ENCODE results near the gene PLA2G6. TPM values are rescaled to one million over a fixed set of nuclear protein-coding genes. Genes with fewer than 3 reads are reported as not detected.

Gene PLA2G6
- total RNA-seq, 1 donor from 2014 or later = 22.5 TPM

DNA sequence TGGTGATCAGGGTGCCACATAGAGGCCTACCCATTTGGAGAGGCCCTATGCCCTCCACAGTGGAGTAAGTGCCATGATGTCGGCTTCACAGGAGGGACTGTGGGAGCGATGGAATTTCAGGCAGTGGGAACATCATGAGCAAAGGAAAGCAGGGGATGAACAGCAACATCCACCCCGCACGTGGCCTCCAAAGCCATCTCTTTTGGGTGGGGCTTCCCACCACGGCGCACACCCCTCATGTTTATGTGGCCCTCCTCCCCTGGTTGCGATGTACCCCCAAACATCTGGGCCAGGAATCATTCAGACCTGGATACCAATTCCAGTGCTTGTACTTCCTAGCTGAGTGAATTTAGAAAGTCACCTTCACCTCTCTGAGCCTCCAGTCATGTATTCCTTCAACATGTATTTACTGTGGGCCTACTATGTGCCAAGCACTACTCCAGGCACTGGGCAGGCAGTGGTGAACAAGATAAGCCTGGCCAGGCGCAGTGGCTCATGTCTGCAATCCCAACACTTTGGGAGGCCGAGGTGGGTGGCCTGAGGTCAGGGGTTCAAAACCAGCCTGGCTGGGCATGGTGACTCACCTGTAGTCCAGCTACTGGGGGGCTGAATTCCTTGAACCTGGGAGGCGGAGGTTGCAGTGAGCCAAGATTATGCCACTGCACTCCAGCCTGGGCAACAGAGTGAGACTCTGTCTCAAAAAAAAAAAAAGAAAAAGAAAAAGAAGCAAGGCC lies 18.4 kb upstream of the PLA2G6 start:
- Mint-ChIP-seq H3K4me1 (ENCODE audit: unreplicated experiment) (peaks cover 23% of the 10 kb centered on the region), H3K27me3 (ENCODE audit: unreplicated experiment) (peaks cover 12% of the 10 kb centered on the region), H3K27ac (ENCODE audit: unreplicated experiment) (no peak overlapping the region), H3K4me3 (ENCODE audit: unreplicated experiment) (no peak overlapping the region), H3K36me3 (ENCODE audit: low read depth, unreplicated experiment) (no peaks in the 10 kb centered on the region), H3K9me3 (ENCODE audit: unreplicated experiment) (no peaks in the 10 kb centered on the region)
- TF ChIP-seq, protein P1, sequence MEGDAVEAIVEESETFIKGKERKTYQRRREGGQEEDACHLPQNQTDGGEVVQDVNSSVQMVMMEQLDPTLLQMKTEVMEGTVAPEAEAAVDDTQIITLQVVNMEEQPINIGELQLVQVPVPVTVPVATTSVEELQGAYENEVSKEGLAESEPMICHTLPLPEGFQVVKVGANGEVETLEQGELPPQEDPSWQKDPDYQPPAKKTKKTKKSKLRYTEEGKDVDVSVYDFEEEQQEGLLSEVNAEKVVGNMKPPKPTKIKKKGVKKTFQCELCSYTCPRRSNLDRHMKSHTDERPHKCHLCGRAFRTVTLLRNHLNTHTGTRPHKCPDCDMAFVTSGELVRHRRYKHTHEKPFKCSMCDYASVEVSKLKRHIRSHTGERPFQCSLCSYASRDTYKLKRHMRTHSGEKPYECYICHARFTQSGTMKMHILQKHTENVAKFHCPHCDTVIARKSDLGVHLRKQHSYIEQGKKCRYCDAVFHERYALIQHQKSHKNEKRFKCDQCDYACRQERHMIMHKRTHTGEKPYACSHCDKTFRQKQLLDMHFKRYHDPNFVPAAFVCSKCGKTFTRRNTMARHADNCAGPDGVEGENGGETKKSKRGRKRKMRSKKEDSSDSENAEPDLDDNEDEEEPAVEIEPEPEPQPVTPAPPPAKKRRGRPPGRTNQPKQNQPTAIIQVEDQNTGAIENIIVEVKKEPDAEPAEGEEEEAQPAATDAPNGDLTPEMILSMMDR (IDR thresholded peaks at IDR 0.05; ENCODE audit: unreplicated experiment) = no peak
- DNase-seq (ENCODE audit: low spot score) = no peak

DNA sequence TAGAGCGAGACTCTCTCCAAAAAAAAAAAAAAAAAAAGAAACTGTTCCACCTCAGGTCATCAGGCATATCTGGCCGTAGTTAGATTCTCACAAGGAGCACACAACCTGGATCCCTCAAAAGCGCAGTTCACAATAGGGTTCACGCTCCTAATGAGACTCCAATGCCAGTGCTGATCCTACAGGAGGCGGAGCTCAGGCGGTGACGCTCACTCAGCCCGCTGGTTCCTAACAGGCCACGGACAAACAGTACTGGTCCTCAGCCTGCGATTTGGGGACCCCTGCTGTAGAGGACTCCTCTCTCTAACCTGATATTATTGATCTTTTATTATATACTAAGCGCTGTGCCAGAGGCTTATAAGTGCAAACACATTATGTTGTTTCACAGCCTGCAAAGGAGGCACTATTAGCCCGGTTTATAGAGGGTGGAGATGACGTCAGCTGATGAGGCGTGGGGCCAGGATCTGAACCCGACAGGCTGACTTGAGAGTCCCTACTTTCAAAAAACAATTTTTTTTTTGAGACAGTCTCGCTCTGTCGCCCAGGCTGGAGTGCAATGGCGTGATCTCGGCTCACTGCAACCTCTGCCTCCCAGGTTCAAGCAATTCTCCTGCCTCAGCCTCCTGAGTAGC lies 15.3 kb upstream of the PLA2G6 start:
- H3K27ac Mint-ChIP-seq (ENCODE audit: unreplicated experiment) = no peak overlapping the region

DNA sequence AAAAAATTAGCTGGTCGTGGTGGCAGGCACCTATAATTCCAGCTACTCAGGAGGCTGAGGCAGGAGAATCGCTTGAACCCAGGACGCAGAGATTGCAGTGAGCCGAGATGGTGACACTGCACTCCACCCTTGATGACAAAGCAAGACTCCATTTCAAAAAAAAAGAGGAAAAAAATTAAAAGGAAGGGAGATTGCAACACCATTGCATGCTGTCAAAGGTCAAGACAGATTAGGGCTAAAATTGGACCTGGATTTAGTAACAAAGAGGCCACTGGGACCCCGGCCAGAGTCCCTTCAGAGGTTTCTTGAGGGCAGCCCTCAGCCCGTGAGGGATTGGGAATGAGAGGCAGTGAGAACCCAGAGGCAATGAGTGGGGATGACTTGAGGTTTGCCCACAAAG lies 11.9 kb upstream of the PLA2G6 start:
- DNase-seq (ENCODE audit: low spot score) = no peak
- Mint-ChIP-seq H3K36me3 (ENCODE audit: low read depth, unreplicated experiment) (no peaks in the 10 kb centered on the region), H3K27me3 (ENCODE audit: unreplicated experiment) (peaks cover 4% of the 10 kb centered on the region), H3K4me3 (ENCODE audit: unreplicated experiment) (no peak overlapping the region), H3K9me3 (ENCODE audit: unreplicated experiment) (no peaks in the 10 kb centered on the region), H3K27ac (ENCODE audit: unreplicated experiment) (no peak overlapping the region), H3K4me1 (ENCODE audit: unreplicated experiment) (no peaks in the 10 kb centered on the region)
- TF ChIP-seq, protein P1 (IDR thresholded peaks at IDR 0.05; ENCODE audit: unreplicated experiment) = no peak

More for the DNA sequence above, 15.3 kb upstream of the PLA2G6 start:
- peaks cover 10% of the 10 kb centered on the region for H3K4me1 Mint-ChIP-seq (ENCODE audit: unreplicated experiment)
- no peak for DNase-seq (ENCODE audit: low spot score)
- H3K36me3 Mint-ChIP-seq (ENCODE audit: low read depth, unreplicated experiment) = no peaks in the 10 kb centered on the region
- TF ChIP-seq, protein P1 (IDR thresholded peaks at IDR 0.05; ENCODE audit: unreplicated experiment) = no peak
- H3K4me3 Mint-ChIP-seq (ENCODE audit: unreplicated experiment) = no peak overlapping the region
- H3K27me3 Mint-ChIP-seq (ENCODE audit: unreplicated experiment) = peaks cover 13% of the 10 kb centered on the region
- H3K9me3 Mint-ChIP-seq (ENCODE audit: unreplicated experiment) = no peaks in the 10 kb centered on the region

DNA sequence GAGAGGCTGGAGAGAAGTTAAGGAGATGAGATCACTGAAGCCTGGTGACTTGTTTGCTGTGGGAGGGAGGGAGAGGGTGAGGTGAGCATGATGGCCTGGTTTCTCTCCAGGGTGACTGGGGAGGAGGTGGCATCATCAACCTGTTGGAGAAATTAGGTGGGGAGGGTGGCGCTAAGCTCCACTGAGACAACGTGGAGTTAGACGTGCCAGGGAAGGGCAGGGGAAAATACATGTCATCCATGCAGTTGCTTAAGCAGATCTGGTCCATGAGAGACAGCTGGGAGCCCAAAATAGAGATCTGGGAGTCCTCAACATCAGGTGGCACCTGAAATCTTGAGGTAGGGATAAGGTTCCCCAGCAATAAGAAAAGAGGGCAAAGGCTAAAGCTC lies 10.8 kb upstream of the PLA2G6 start:
- H3K36me3 Mint-ChIP-seq (ENCODE audit: low read depth, unreplicated experiment) = no peaks in the 10 kb centered on the region
- H3K4me1 Mint-ChIP-seq (ENCODE audit: unreplicated experiment) = peaks cover 2% of the 10 kb centered on the region
- no peak for DNase-seq (ENCODE audit: low spot score)
- H3K27me3 Mint-ChIP-seq (ENCODE audit: unreplicated experiment) = peaks cover 6% of the 10 kb centered on the region
- H3K9me3 Mint-ChIP-seq (ENCODE audit: unreplicated experiment) = no peaks in the 10 kb centered on the region
- H3K4me3 Mint-ChIP-seq (ENCODE audit: unreplicated experiment) = no peak overlapping the region
- H3K27ac Mint-ChIP-seq (ENCODE audit: unreplicated experiment) = no peak overlapping the region
- TF ChIP-seq, protein P1 (IDR thresholded peaks at IDR 0.05; ENCODE audit: unreplicated experiment) = no peak
